ENCODE measurements around the gene SLC12A7. TPM values are rescaled to one million over a fixed set of nuclear protein-coding genes. Genes with fewer than 3 reads are reported as not detected.

SLC12A7 gene
- total and polyA plus RNA-seq, 9 of the 15 experiments (the other 6 are each of a cell fraction or from before 2014, with no cell fraction given), result 0.01 to 3.1 (median 0.56) TPM

DNA sequence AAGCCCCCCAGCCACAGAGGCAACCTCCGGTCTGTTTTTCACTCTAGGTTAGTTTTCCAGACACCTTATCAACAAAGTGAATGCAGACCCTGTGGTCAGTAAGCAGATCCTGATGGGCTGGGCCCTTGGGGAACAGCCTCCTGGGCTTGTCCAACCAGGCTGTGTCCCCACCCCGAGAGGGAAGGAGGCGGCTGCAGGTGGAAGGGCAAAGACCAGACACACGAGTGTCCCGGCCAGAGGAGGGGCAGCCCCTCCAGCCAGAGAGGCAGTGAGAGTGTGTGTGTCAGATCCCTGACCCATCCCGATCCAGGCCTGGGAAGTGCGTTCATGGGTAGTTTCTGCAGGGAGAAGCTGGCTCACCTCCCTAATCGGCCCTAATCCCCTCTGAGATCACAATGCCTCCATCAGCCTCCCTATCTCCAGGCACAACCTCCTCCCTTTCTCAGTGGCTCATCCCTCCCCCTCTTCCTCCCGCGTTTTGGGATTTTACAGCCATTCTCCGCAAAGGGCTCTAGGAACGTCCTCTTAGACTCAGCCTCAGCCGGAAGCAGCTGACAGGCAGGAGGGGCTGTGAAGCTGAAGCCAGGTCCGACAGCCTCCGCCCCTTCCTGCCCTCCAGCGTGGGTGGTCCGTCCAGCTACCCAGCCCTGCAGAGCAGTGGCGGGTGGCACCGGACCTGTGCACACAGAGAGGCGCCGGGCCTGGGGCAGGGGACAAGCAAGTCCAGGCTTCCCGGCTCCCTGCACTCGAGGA is 9.7 kb downstream of the SLC12A7 start (continued):
- TF ChIP-seq FUS (optimal IDR thresholded peaks at IDR 0.05; ENCODE audit: low read depth, low read length), result no peak
- no peak for TF ChIP-seq NRF1 (conservative IDR thresholded peaks at IDR 0.05 in 1 of 2, IDR thresholded peaks at IDR 0.05 in 1 of 2)
- TF ChIP-seq CTBP1 (IDR thresholded peaks at IDR 0.05; ENCODE audit: borderline replicate concordance), result peak; percentile 25; the same call in 1 of the 2 replicates
- TF ChIP-seq, protein P1, sequence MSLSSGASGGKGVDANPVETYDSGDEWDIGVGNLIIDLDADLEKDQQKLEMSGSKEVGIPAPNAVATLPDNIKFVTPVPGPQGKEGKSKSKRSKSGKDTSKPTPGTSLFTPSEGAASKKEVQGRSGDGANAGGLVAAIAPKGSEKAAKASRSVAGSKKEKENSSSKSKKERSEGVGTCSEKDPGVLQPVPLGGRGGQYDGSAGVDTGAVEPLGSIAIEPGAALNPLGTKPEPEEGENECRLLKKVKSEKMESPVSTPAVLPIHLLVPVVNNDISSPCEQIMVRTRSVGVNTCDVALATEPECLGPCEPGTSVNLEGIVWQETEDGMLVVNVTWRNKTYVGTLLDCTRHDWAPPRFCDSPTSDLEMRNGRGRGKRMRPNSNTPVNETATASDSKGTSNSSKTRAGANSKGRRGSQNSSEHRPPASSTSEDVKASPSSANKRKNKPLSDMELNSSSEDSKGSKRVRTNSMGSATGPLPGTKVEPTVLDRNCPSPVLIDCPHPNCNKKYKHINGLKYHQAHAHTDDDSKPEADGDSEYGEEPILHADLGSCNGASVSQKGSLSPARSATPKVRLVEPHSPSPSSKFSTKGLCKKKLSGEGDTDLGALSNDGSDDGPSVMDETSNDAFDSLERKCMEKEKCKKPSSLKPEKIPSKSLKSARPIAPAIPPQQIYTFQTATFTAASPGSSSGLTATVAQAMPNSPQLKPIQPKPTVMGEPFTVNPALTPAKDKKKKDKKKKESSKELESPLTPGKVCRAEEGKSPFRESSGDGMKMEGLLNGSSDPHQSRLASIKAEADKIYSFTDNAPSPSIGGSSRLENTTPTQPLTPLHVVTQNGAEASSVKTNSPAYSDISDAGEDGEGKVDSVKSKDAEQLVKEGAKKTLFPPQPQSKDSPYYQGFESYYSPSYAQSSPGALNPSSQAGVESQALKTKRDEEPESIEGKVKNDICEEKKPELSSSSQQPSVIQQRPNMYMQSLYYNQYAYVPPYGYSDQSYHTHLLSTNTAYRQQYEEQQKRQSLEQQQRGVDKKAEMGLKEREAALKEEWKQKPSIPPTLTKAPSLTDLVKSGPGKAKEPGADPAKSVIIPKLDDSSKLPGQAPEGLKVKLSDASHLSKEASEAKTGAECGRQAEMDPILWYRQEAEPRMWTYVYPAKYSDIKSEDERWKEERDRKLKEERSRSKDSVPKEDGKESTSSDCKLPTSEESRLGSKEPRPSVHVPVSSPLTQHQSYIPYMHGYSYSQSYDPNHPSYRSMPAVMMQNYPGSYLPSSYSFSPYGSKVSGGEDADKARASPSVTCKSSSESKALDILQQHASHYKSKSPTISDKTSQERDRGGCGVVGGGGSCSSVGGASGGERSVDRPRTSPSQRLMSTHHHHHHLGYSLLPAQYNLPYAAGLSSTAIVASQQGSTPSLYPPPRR (CRISPR knock-in tag; IDR thresholded peaks at IDR 0.05; ENCODE audit: borderline replicate concordance), result no peak
- TF ChIP-seq ZNF707 (CRISPR knock-in tag; conservative IDR thresholded peaks at IDR 0.05), result no peak
- TF ChIP-seq CCAR2 (IDR thresholded peaks at IDR 0.05; ENCODE audit: low read depth, low read length), result no peak
- TF ChIP-seq, protein P2, sequence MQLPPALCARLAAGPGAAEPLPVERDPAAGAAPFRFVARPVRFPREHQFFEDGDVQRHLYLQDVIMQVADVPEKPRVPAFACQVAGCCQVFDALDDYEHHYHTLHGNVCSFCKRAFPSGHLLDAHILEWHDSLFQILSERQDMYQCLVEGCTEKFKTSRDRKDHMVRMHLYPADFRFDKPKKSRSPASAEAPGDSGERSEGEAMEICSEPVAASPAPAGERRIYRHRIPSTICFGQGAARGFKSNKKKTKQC (CRISPR knock-in tag; IDR thresholded peaks at IDR 0.05), result no peak
- TF ChIP-seq RBM25 (IDR thresholded peaks at IDR 0.05; ENCODE audit: low read depth, low read length, severe bottlenecking), result no peak
- no peak for TF ChIP-seq TAF15 (IDR thresholded peaks at IDR 0.05; ENCODE audit: low read depth, low read length)
- TF ChIP-seq, protein P3, sequence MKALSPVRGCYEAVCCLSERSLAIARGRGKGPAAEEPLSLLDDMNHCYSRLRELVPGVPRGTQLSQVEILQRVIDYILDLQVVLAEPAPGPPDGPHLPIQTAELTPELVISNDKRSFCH (CRISPR knock-in tag; IDR thresholded peaks at IDR 0.05), result no peak
- TF ChIP-seq, protein P3 (tag; IDR thresholded peaks at IDR 0.05), result peak; percentile 37; the same call in 1 of the 2 replicates
- TF ChIP-seq LEF1 (IDR thresholded peaks at IDR 0.05), result no peak
- TF ChIP-seq ETV5 (CRISPR knock-in tag; IDR thresholded peaks at IDR 0.05; ENCODE audit: low read depth), result peak; percentile 63
- peak; percentile 12 for TF ChIP-seq DACH1 (IDR thresholded peaks at IDR 0.05; ENCODE audit: partially characterized antibody)
- TF ChIP-seq YBX1 (IDR thresholded peaks at IDR 0.05), result no peak
- no peak for TF ChIP-seq NCOR1 (IDR thresholded peaks at IDR 0.05)
- TF ChIP-seq, protein P4, sequence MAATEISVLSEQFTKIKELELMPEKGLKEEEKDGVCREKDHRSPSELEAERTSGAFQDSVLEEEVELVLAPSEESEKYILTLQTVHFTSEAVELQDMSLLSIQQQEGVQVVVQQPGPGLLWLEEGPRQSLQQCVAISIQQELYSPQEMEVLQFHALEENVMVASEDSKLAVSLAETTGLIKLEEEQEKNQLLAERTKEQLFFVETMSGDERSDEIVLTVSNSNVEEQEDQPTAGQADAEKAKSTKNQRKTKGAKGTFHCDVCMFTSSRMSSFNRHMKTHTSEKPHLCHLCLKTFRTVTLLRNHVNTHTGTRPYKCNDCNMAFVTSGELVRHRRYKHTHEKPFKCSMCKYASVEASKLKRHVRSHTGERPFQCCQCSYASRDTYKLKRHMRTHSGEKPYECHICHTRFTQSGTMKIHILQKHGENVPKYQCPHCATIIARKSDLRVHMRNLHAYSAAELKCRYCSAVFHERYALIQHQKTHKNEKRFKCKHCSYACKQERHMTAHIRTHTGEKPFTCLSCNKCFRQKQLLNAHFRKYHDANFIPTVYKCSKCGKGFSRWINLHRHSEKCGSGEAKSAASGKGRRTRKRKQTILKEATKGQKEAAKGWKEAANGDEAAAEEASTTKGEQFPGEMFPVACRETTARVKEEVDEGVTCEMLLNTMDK (IDR thresholded peaks at IDR 0.05; ENCODE audit: borderline replicate concordance, insufficient read depth, low read depth, low read length, poor library complexity, severe bottlenecking), result no peak
- TF ChIP-seq, protein P5, sequence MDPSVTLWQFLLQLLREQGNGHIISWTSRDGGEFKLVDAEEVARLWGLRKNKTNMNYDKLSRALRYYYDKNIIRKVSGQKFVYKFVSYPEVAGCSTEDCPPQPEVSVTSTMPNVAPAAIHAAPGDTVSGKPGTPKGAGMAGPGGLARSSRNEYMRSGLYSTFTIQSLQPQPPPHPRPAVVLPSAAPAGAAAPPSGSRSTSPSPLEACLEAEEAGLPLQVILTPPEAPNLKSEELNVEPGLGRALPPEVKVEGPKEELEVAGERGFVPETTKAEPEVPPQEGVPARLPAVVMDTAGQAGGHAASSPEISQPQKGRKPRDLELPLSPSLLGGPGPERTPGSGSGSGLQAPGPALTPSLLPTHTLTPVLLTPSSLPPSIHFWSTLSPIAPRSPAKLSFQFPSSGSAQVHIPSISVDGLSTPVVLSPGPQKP (CRISPR knock-in tag; IDR thresholded peaks at IDR 0.05), result peak; percentile 24; the same call in 1 of the 2 replicates
- no peak for TF ChIP-seq TGIF2 (CRISPR knock-in tag; IDR thresholded peaks at IDR 0.05)

All from K562 (cell line).